ENCODE results near the gene NKAIN2.

GRCh38 chr6:124530926-124531325, 727.3 kb downstream of the NKAIN2 start:
- TF ChIP-seq CTCF (IDR thresholded peaks at IDR 0.05) (no peak), POLR2A (IDR thresholded peaks at IDR 0.05) (no peak), POLR2AphosphoS5 (IDR thresholded peaks at IDR 0.05) (no peak)

Data from breast epithelium (tissue), 3 donors.